Measurements from ENCODE around the gene CALML4.

- no peak for TF ChIP-seq CTCF (IDR thresholded peaks at IDR 0.05)
- TF ChIP-seq POLR2A (IDR thresholded peaks at IDR 0.05): no peak
These were observed 20.3 kb downstream of the CALML4 start for GRCh38 chr15:68184616-68185480.

Measured in lower leg skin (tissue), 3 donors.